ENCODE results near the gene PGBD2. TPM values are rescaled to one million over a fixed set of nuclear protein-coding genes. Genes with fewer than 3 reads are reported as not detected.

The PGBD2 gene
- total and polyA plus RNA-seq, 10 of the 15 experiments (the other 5 are each of a cell fraction or from before 2014, with no cell fraction given) = 4.0 to 10.3 (median 4.5) TPM

GRCh38 chr1:248886237-248886895 is 19.7 kb upstream of the PGBD2 start:
- intact Hi-C loops (cut with micrococcal nuclease; ENCODE audit: unreplicated experiment) = no loop called here
- H3K27me3 ChIP-seq (replicated peaks in 1 of 2; ENCODE audit: control insufficient read depth in 2 of 2, insufficient read depth in 2 of 2, low read length in 1 of 2) = no peaks in the 10 kb centered on the region
- CTCF ChIA-PET = interaction anchor here (0.9 to 1.3 kb wide), 4 partner anchors 9 to 22 kb away, joined by 3 read pairs; no protein-coding TSS in a partner anchor
- no peak overlapping the region for H3K4me2 ChIP-seq (ENCODE audit: control insufficient read depth, insufficient read depth)
- 0% methylated on average over 1 of the region's 1 CpG for WGBS (ENCODE audit: insufficient coverage, insufficient replicate concordance, low lambda C conversion rate, missing lambda C conversion rate)
- ATAC-seq = no peak
- FAIRE-seq = no peak
- no peaks in the 10 kb centered on the region for H3K4me1 ChIP-seq (ENCODE audit: control insufficient read depth, insufficient read depth, low read length)
- H3K36me3 ChIP-seq (ENCODE audit: control insufficient read depth in 2 of 2, insufficient read depth in 2 of 2, low read length in 1 of 2) = no peaks in the 10 kb centered on the region
- RAD21 ChIA-PET (ENCODE audit: unreplicated experiment) = no interaction called here
- H3K79me2 ChIP-seq (ENCODE audit: control insufficient read depth, insufficient read depth, low read length) = no peaks in the 10 kb centered on the region
- H3K9ac ChIP-seq (ENCODE audit: control insufficient read depth, insufficient read depth, low read length) = no peak overlapping the region
- H3K4me3 ChIP-seq = no peak overlapping the region
- SMC1A ChIA-PET (ENCODE audit: uncharacterized antibody, unreplicated experiment) = interaction anchor here (0.6 to 2.0 kb wide), 4 partner anchors 11 to 44 kb away, joined by 3 to 4 read pairs (median 3); partner anchors contain the start of gene PGBD2
- DNase-seq (ENCODE audit: low read depth, low spot score) = no peak
- no peak overlapping the region for H2AFZ ChIP-seq (ENCODE audit: control insufficient read depth, low read depth, low read length)
- in situ Hi-C loops (cut with MboI) = no loop called here
- H4K20me1 ChIP-seq (ENCODE audit: control insufficient read depth, insufficient read depth) = no peaks in the 10 kb centered on the region
- no peaks in the 10 kb centered on the region for H3K9me3 ChIP-seq (replicated peaks; ENCODE audit: control insufficient read depth, insufficient read depth, low read length)
- BruUV-seq (replicated peaks) = no TSS peak
- no peak overlapping the region for H3K27ac ChIP-seq (ENCODE audit: control insufficient read depth, insufficient read depth)
- POLR2A ChIA-PET = interaction anchor here (0.5 to 0.6 kb wide), 2 partner anchors 20 to 1166 kb away, joined by 3 read pairs; no protein-coding TSS in a partner anchor
- no peak for TF ChIP-seq SIN3A (IDR thresholded peaks at IDR 0.05; ENCODE audit: low read depth, low read length)
- no peak for TF ChIP-seq EGR1 (IDR thresholded peaks at IDR 0.05; ENCODE audit: borderline replicate concordance in 1 of 2, low read depth in 2 of 2, low read length in 2 of 2)
- TF ChIP-seq ZSCAN29 (IDR thresholded peaks at IDR 0.05) = no peak
- no peak for TF ChIP-seq STAT1 (conservative IDR thresholded peaks at IDR 0.05)
- no peak for TF ChIP-seq PRDM15 (CRISPR knock-in tag; IDR thresholded peaks at IDR 0.05)
- TF ChIP-seq LARP7 (IDR thresholded peaks at IDR 0.05) = no peak
- TF ChIP-seq MTA2 (IDR thresholded peaks at IDR 0.05; ENCODE audit: low read depth) = no peak
- no peak for TF ChIP-seq SMAD5 (IDR thresholded peaks at IDR 0.05; ENCODE audit: low read depth)
- TF ChIP-seq, protein P1, sequence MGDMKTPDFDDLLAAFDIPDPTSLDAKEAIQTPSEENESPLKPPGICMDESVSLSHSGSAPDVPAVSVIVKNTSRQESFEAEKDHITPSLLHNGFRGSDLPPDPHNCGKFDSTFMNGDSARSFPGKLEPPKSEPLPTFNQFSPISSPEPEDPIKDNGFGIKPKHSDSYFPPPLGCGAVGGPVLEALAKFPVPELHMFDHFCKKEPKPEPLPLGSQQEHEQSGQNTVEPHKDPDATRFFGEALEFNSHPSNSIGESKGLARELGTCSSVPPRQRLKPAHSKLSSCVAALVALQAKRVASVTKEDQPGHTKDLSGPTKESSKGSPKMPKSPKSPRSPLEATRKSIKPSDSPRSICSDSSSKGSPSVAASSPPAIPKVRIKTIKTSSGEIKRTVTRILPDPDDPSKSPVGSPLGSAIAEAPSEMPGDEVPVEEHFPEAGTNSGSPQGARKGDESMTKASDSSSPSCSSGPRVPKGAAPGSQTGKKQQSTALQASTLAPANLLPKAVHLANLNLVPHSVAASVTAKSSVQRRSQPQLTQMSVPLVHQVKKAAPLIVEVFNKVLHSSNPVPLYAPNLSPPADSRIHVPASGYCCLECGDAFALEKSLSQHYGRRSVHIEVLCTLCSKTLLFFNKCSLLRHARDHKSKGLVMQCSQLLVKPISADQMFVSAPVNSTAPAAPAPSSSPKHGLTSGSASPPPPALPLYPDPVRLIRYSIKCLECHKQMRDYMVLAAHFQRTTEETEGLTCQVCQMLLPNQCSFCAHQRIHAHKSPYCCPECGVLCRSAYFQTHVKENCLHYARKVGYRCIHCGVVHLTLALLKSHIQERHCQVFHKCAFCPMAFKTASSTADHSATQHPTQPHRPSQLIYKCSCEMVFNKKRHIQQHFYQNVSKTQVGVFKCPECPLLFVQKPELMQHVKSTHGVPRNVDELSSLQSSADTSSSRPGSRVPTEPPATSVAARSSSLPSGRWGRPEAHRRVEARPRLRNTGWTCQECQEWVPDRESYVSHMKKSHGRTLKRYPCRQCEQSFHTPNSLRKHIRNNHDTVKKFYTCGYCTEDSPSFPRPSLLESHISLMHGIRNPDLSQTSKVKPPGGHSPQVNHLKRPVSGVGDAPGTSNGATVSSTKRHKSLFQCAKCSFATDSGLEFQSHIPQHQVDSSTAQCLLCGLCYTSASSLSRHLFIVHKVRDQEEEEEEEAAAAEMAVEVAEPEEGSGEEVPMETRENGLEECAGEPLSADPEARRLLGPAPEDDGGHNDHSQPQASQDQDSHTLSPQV (IDR thresholded peaks at IDR 0.05) = no peak
- TF ChIP-seq POLR2A (IDR thresholded peaks at IDR 0.05; ENCODE audit: low read depth, low read length) = no peak
- no peak for TF ChIP-seq SMC3 (IDR thresholded peaks at IDR 0.05; ENCODE audit: borderline replicate concordance, low read length)
- TF ChIP-seq, protein P2, sequence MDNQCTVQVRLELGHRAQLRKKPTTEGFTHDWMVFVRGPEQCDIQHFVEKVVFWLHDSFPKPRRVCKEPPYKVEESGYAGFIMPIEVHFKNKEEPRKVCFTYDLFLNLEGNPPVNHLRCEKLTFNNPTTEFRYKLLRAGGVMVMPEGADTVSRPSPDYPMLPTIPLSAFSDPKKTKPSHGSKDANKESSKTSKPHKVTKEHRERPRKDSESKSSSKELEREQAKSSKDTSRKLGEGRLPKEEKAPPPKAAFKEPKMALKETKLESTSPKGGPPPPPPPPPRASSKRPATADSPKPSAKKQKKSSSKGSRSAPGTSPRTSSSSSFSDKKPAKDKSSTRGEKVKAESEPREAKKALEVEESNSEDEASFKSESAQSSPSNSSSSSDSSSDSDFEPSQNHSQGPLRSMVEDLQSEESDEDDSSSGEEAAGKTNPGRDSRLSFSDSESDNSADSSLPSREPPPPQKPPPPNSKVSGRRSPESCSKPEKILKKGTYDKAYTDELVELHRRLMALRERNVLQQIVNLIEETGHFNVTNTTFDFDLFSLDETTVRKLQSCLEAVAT (IDR thresholded peaks at IDR 0.05) = no peak
- TF ChIP-seq EP300 (IDR thresholded peaks at IDR 0.05; ENCODE audit: borderline replicate concordance in 1 of 2, control insufficient read depth in 1 of 2, low read depth in 2 of 2, low read length in 2 of 2) = no peak
- TF ChIP-seq, protein P3, sequence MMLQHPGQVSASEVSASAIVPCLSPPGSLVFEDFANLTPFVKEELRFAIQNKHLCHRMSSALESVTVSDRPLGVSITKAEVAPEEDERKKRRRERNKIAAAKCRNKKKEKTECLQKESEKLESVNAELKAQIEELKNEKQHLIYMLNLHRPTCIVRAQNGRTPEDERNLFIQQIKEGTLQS (IDR thresholded peaks at IDR 0.05; ENCODE audit: borderline replicate concordance, extremely low read depth, low read depth, low read length) = no peak
